ENCODE measurements around the gene ERG. TPM values are rescaled to one million over a fixed set of nuclear protein-coding genes. Genes with fewer than 3 reads are reported as not detected.

ERG gene, protein sequence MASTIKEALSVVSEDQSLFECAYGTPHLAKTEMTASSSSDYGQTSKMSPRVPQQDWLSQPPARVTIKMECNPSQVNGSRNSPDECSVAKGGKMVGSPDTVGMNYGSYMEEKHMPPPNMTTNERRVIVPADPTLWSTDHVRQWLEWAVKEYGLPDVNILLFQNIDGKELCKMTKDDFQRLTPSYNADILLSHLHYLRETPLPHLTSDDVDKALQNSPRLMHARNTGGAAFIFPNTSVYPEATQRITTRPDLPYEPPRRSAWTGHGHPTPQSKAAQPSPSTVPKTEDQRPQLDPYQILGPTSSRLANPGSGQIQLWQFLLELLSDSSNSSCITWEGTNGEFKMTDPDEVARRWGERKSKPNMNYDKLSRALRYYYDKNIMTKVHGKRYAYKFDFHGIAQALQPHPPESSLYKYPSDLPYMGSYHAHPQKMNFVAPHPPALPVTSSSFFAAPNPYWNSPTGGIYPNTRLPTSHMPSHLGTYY
- total RNA-seq (2014; rRNA removed; shearing (Covaris generic)) (0.14 and 1.0 TPM in 2 replicates), polyA plus RNA-seq (2016; fragmentation: Nextera tagmentation; extraction: Ambion mirVana) (0.44 and 0.47 TPM in 2 replicates)
- long read RNA-seq, partial matches to known transcripts = 0 of 1 reads
- long read RNA-seq, other reads (novel, unspliced or antisense) = 0 of 1 reads

GRCh38 chr21:38498057-38498833 lies at the start of gene ERG:
Gene ERG (minus strand): TSS chr21:38498477. CDS start chr21:38498380, 97 bp downstream.
- Mint-ChIP-seq H3K4me3 (no peak within 1 kb of the TSS), H3K9me3 (no peaks in the 10 kb centered on the region; the same call in 2 of the 3 replicates), H3K27ac (no peak within 1 kb of the TSS), H3K4me1 (peaks cover 26% of the 10 kb centered on the region), H3K27me3 (ENCODE audit: insufficient read depth, low read depth, poor library complexity) (peaks cover 2% of the 10 kb centered on the region), H3K36me3 (ENCODE audit: low read depth) (no peaks in the 10 kb centered on the region)
- Histone ChIP-seq H2AFZ (peak within 1 kb of the TSS; percentile 12; the same call in 1 of the 2 replicates), H3K4me2 (no peak within 1 kb of the TSS), H4K20me1 (replicated peaks; ENCODE audit: insufficient read depth) (no peaks in the 10 kb centered on the region), H3K4me1 (ENCODE audit: insufficient read depth) (peaks cover 8% of the 10 kb centered on the region; the same call in 1 of the 2 replicates), H3F3A (replicated peaks; ENCODE audit: low read depth) (no peaks in the 10 kb centered on the region), H3K4me3 (no peak within 1 kb of the TSS), H3K36me3 (ENCODE audit: insufficient read depth) (no peaks in the 10 kb centered on the region), H3K27me3 (ENCODE audit: insufficient read depth) (no peaks in the 10 kb centered on the region), H3K79me2 (replicated peaks; ENCODE audit: insufficient read depth) (no peaks in the 10 kb centered on the region), H3K27ac (ENCODE audit: low read depth) (no peak within 1 kb of the TSS), H3K9me2 (ENCODE audit: insufficient read depth) (no peaks in the 10 kb centered on the region)
- ATAC-seq (no peak), DNase-seq (ENCODE audit: low spot score) (no peak)
- no peak for TF ChIP-seq EZH2 (IDR thresholded peaks at IDR 0.05; ENCODE audit: low read depth, unreplicated experiment)
- no peak for TF ChIP-seq CREB1 (CRISPR knock-in tag; IDR thresholded peaks at IDR 0.05; ENCODE audit: low read depth)
- TF ChIP-seq JUNB (IDR thresholded peaks at IDR 0.05; ENCODE audit: unreplicated experiment) = no peak
- no peak for TF ChIP-seq ZNF462 (CRISPR knock-in tag; IDR thresholded peaks at IDR 0.05)
- TF ChIP-seq REST (IDR thresholded peaks at IDR 0.05; ENCODE audit: unreplicated experiment) = no peak
- TF ChIP-seq, protein P1, sequence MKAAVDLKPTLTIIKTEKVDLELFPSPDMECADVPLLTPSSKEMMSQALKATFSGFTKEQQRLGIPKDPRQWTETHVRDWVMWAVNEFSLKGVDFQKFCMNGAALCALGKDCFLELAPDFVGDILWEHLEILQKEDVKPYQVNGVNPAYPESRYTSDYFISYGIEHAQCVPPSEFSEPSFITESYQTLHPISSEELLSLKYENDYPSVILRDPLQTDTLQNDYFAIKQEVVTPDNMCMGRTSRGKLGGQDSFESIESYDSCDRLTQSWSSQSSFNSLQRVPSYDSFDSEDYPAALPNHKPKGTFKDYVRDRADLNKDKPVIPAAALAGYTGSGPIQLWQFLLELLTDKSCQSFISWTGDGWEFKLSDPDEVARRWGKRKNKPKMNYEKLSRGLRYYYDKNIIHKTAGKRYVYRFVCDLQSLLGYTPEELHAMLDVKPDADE (IDR thresholded peaks at IDR 0.05) = no peak
- TF ChIP-seq CTCF (conservative IDR thresholded peaks at IDR 0.05; ENCODE audit: low read depth in 2 of 2) = no peak
- TF ChIP-seq NANOG (IDR thresholded peaks at IDR 0.05; ENCODE audit: borderline replicate concordance) = no peak
